Upper lobe of right lung (tissue), 1 donor: ENCODE results near the gene CENPP. TPM values are rescaled to one million over a fixed set of nuclear protein-coding genes. Genes with fewer than 3 reads are reported as not detected.

Experiments used
- ATAC-seq: fragments of 200-7000 bp; cut with Tn5 transposase; one replicate; pipeline ENCODE4 v1.9.1; 2020; ENCODE audit warnings: mild to moderate bottlenecking, moderate library complexity
- DNase-seq: peaks from one replicate; pipeline ENCODE4 v3.0.0-alpha.2; 2020
- H3K27ac ChIP-seq: fragments of 200-600 bp; one replicate; pipeline ENCODE4 v1.8.0; 2022
- H3K27me3 ChIP-seq: fragments of 200-600 bp; one replicate; pipeline ENCODE4 v1.8.0; 2022; ENCODE audit warnings: mild to moderate bottlenecking
- H3K36me3 ChIP-seq: fragments of 200-600 bp; one replicate; pipeline ENCODE4 v1.8.0; 2022
- H3K4me1 ChIP-seq: fragments of 200-600 bp; one replicate; pipeline ENCODE4 v1.8.0; 2022
- H3K4me3 ChIP-seq: fragments of 200-600 bp; one replicate; pipeline ENCODE4 v1.8.0; 2022; ENCODE audit warnings: mild to moderate bottlenecking
- H3K9me3 ChIP-seq: fragments of 200-600 bp; one replicate; pipeline ENCODE4 v1.8.0; 2022
- intact Hi-C: fragments of 100-400 bp; cut with DNase I; formaldehyde crosslinking; loops from one replicate; pipeline ENCODE4 v1.11.0; 2022
- total RNA-seq: library from RNA; stranded (reverse); fragmentation: NEBNext Ultra II Directional; extraction: Animal tissue kit (Norgen Biotek cat#: 25700); gene quantifications from one replicate; pipeline ENCODE4 v1.2.1, GENCODE V29; 2021
- TF ChIP-seq, protein P1 (sequence below): fragments of 200-600 bp; IDR thresholded peaks from one replicate; pipeline ENCODE4 v1.8.0; 2022; ENCODE audit warnings: antibody characterized with exemption
- donor health status: DM: no; HTN: yes; CAD: no; lungs with severe emphysema.

The CENPP gene
- total RNA-seq, 1 donor from 2014 or later = 4.0 TPM

DNA sequence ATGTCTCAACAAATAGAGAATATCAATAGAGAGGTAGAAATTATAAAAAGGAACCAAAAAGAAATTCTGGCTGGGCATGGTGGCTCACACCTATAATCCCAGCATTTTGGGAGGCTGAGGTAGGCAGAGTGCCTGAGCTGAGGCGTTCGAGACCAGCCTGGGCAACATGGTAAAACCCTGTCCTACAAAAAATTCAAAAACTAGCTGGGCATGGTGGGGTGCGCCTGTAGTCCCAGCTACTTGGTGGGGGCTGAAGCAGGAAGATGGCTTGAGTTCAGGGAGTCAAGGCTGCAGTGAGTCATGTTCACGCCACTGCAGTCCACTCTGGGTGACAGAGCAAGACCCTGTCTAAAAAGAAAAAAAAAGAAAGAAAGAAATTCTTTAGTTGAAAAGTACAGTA lies 319.3 kb downstream of the CENPP start:
- TF ChIP-seq, protein P1, sequence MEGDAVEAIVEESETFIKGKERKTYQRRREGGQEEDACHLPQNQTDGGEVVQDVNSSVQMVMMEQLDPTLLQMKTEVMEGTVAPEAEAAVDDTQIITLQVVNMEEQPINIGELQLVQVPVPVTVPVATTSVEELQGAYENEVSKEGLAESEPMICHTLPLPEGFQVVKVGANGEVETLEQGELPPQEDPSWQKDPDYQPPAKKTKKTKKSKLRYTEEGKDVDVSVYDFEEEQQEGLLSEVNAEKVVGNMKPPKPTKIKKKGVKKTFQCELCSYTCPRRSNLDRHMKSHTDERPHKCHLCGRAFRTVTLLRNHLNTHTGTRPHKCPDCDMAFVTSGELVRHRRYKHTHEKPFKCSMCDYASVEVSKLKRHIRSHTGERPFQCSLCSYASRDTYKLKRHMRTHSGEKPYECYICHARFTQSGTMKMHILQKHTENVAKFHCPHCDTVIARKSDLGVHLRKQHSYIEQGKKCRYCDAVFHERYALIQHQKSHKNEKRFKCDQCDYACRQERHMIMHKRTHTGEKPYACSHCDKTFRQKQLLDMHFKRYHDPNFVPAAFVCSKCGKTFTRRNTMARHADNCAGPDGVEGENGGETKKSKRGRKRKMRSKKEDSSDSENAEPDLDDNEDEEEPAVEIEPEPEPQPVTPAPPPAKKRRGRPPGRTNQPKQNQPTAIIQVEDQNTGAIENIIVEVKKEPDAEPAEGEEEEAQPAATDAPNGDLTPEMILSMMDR = no peak
- Histone ChIP-seq H3K4me1 (no peaks in the 10 kb centered on the region), H3K9me3 (no peaks in the 10 kb centered on the region), H3K36me3 (peaks cover 82% of the 10 kb centered on the region), H3K27me3 (no peaks in the 10 kb centered on the region), H3K4me3 (no peak overlapping the region), H3K27ac (no peak overlapping the region)
- DNase-seq (no peak), ATAC-seq (no peak)
- intact Hi-C loops = no loop called here

DNA sequence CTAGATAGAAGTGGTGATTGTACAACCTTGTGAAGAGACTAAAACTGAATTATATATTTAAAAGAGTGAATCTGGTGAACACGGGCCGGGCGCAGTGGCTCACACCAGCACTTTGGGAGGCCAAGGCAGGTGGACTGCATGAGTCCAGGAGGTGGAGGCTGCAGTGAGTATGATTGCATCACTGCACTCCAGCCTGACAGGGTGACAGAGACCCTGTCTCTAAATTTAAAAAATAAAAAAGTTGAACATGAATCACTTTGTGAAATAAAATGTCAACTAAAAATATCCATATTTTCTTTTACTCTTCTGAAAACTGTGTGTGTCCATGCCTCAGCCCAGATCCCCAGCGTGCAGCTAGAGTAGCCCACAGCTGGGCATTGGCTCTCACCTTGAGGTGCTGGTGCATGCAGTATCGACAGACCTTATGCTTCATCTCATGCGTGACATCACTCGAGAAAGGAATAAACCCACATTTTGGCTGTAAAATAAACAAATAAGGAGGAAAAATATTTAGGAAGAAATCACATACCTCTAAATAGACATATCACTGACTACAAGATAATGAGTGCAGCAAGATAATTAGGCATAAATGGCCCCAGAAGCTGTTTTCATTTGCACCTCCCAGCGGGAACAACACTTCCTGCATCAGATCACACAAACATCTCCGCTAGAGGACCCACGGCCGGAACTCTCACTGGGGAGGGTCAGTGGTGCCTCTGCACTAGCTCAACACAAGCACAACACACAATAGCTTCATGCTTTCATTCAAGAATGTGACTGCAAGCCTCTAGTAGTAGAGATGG lies 322.1 kb downstream of the CENPP start:
- ATAC-seq (no peak), DNase-seq (no peak)
- H3K9me3 ChIP-seq = no peaks in the 10 kb centered on the region
- H3K4me1 ChIP-seq = no peaks in the 10 kb centered on the region
- no peaks in the 10 kb centered on the region for H3K27me3 ChIP-seq
- intact Hi-C loops = no loop called here
- H3K4me3 ChIP-seq = no peak overlapping the region
- TF ChIP-seq, protein P1 = no peak
- peaks cover 63% of the 10 kb centered on the region for H3K36me3 ChIP-seq
- no peak overlapping the region for H3K27ac ChIP-seq

DNA sequence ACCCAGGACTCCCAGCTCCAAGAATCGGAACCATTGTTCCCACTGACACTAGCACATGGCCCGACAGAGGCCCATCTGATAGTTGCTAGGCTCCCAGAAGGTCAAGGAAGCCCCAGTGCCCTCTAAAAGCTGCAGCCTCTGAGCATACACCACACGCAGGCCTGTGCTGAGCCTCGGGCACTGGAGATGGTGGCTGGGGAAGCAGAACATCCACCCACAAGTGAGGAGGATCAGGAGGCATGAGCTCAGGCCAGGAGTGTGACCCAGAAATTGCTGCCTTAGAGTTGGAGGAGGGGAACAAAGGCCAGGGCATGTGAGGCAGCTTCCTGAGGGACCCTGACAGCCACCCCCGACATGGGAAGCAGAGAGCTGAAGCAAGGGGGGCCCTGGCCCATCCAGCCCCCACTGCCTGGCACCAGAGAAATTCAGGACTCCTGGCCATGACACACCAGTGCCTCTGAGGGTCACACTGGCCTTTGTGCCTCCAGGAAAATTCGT lies 322.8 kb downstream of the CENPP start:
- peaks cover 56% of the 10 kb centered on the region for H3K36me3 ChIP-seq
- intact Hi-C loops = no loop called here
- no peaks in the 10 kb centered on the region for H3K4me1 ChIP-seq
- DNase-seq (no peak), ATAC-seq (no peak)
- H3K27me3 ChIP-seq = no peaks in the 10 kb centered on the region
- no peak overlapping the region for H3K27ac ChIP-seq
- TF ChIP-seq, protein P1 = no peak
- H3K4me3 ChIP-seq = no peak overlapping the region
- H3K9me3 ChIP-seq = no peaks in the 10 kb centered on the region

DNA sequence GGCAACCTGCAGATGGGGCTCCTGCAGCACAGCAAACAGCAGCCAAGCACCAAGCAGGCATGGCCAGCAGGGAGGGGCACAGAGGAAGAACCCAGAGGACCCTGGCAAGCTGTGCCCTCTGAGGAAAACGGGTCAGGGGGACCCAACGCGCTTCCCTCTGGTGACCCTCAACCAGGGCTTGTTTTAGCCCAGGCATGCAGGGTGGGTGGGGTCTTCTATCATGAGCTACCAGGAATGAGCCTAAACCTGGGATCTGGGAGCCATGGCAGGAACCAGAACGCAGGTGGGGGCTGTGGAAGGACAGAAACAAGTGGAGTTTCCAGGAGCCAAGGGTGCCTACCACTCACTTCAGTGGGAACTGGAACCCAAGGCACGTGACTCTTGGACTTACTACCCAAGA lies 323.3 kb downstream of the CENPP start:
- Histone ChIP-seq H3K27ac (no peak overlapping the region), H3K27me3 (no peaks in the 10 kb centered on the region), H3K36me3 (peaks cover 51% of the 10 kb centered on the region), H3K4me3 (no peak overlapping the region), H3K4me1 (no peaks in the 10 kb centered on the region), H3K9me3 (no peaks in the 10 kb centered on the region)
- no peak for ATAC-seq
- intact Hi-C loops = no loop called here
- peak; percentile 33 for DNase-seq
- TF ChIP-seq, protein P1 = no peak

DNA sequence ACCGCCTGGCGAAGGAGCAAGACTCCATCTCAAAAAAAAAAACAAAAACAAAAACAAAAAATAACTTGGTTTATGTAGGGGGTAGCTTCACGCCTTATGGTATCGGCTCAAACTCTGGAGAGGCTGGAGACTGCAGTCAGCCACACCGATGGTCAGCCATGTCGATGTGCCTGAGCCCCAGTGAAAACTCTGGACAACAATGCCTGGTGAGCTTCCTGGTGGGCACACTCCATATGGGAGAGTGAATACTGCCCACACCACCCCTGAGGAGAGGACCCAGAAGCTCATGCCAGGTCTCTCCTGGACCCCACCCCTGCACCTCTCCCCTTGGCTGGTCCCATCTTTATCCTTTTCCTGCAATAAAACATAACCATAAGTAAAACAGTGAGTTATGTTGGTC lies 324.5 kb downstream of the CENPP start:
- intact Hi-C loops = loop anchor here (10.0 kb wide), 1 partner anchor 325 kb away; the partner anchor contains the start of genes CENPP and NOL8
- H3K27me3 ChIP-seq = no peaks in the 10 kb centered on the region
- H3K9me3 ChIP-seq = no peaks in the 10 kb centered on the region
- DNase-seq (peak; percentile 25), ATAC-seq (no peak)
- no peaks in the 10 kb centered on the region for H3K4me1 ChIP-seq
- H3K36me3 ChIP-seq = peaks cover 42% of the 10 kb centered on the region
- TF ChIP-seq, protein P1 = no peak
- H3K27ac ChIP-seq = no peak overlapping the region
- no peak overlapping the region for H3K4me3 ChIP-seq
